ENCODE data around the gene TNFAIP8L2.

Gene TNFAIP8L2

DNA sequence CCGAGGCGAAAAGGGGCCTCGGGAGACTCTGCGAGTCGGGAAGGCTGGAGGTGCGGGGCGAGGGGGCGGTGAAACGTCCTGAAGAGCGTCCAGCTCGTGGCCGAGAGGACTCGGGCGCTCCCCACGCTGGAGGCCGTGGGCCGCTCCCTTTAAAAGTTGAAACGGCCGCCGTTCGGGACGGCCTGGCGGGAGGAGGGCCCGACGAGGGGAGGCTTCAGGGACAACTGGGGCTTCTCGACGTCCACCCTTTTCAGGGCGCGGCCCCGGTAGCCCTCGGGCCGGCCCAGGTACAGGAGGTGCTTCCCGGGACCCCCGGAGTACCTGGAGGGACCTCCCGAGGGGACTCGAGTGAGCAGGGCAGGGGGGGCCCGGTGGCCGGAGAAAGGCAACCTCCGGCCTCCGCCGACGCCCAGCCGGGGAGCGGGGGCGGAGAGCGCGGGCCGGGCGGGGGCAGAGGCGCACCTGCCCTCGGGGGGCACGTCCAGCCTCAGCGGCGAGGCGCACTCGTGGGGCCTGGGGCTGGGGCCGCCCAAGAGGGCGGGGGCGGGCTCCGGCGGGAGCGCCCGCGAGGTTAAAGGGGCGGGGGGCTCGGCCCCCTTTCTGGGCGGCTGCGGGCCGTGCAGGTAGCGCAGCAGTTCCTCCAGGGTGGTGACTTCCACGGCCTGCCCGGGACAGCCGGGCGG is 24.0 kb upstream of the TNFAIP8L2 start:
- no peak overlapping the region for H2BK120ac ChIP-seq (ENCODE audit: insufficient read depth, low read length, poor library complexity)
- no peak overlapping the region for H3K27ac ChIP-seq (ENCODE audit: low read depth, low read length)
- no peak overlapping the region for H3K4ac ChIP-seq (ENCODE audit: low read depth, low read length)
- H3K27me3 ChIP-seq (ENCODE audit: insufficient read depth, low read length), result peaks cover 22% of the 10 kb centered on the region
- H3K79me1 ChIP-seq (ENCODE audit: low read length), result peaks cover 2% of the 10 kb centered on the region
- H4K12ac ChIP-seq (ENCODE audit: low read depth, low read length), result no peak overlapping the region
- no peaks in the 10 kb centered on the region for H3K79me2 ChIP-seq (ENCODE audit: control insufficient read depth, insufficient read depth, low read length, poor library complexity)
- no peak overlapping the region for H3K14ac ChIP-seq (ENCODE audit: low read length)
- H3K9me3 ChIP-seq (ENCODE audit: insufficient read depth, low read depth, low read length), result peaks cover 7% of the 10 kb centered on the region
- no peak for DNase-seq
- H4K8ac ChIP-seq (ENCODE audit: low read depth, low read length), result peak overlapping the region; percentile 77
- peaks cover 0 to 3% of the 10 kb centered on the region in 2 experiments for H3K36me3 ChIP-seq (ENCODE audit: control insufficient read depth in 1 of 2, insufficient read depth in 2 of 2, low read length in 2 of 2)
- no CpG with 5 or more reads among the region's 74 CpGs for WGBS (ENCODE audit: extremely low coverage, insufficient coverage, insufficient read length)
- H2BK5ac ChIP-seq (ENCODE audit: low read depth, low read length, poor library complexity), result no peak overlapping the region
- no peak overlapping the region for H2AK5ac ChIP-seq (ENCODE audit: low read length)
- H4K91ac ChIP-seq (ENCODE audit: low read depth, low read length), result no peak overlapping the region
- H3K9ac ChIP-seq (ENCODE audit: low read length), result no peak overlapping the region
- peak overlapping the region; percentile 12 for H3K4me3 ChIP-seq (ENCODE audit: low read depth, low read length)
- H3K4me2 ChIP-seq (ENCODE audit: low read length), result peak overlapping the region; percentile 81
- peaks cover 10 to 17% of the 10 kb centered on the region in 2 experiments for H3K4me1 ChIP-seq (ENCODE audit: control insufficient read depth in 1 of 2, insufficient read depth in 2 of 2, low read length in 2 of 2)
- no peak overlapping the region for H2BK12ac ChIP-seq (ENCODE audit: low read length)
- peak overlapping the region; percentile 76 for H2AFZ ChIP-seq (ENCODE audit: insufficient read depth, low read length, poor library complexity)
- no peak overlapping the region for H3K23ac ChIP-seq (ENCODE audit: low read length)
- H3K18ac ChIP-seq (ENCODE audit: low read length), result no peak overlapping the region

DNA sequence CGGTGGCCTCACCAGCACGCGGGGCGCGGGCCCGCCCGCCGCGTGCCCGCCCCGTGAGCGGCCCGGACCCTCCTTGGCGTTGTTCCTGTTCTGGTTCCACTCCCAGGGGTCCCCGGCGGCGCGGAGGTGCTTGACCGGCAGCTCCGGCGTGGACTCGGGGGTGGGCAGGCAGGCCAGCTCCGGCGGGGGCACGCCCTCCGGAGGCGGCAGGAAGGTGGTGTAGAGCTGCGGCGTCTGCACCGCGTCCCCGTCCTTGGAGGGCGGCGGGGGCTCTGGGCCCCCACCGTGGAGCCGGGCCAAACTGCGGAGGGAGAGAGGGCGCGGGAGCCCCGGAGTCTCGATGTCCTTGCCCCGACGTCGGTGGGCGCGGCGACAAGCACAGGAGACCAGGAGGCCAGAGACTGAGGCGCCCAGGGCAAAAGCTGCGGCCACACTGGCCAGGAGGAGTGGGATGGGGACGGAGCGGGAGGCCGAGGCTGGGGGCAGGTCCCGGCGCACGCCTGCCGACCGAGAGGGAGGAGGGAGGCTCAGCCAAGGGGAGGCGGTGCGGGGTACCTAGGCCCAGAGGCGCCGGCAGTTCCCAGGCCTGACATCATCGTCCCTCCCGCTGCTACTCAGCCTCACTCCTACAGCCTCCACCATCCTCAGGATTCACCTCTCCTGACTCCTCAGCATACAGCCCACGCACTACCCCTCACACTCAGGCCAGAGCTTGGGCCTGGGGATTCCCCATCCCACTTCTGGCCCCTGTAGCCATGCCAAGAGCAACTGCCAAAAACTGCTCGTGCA is 23.2 kb upstream of the TNFAIP8L2 start:
- no peak for DNase-seq
- Histone ChIP-seq H2AK5ac (ENCODE audit: low read length) (no peak overlapping the region), H3K9ac (ENCODE audit: low read length) (no peak overlapping the region), H2AFZ (ENCODE audit: insufficient read depth, low read length, poor library complexity) (no peak overlapping the region), H3K79me2 (ENCODE audit: control insufficient read depth, insufficient read depth, low read length, poor library complexity) (no peaks in the 10 kb centered on the region), H3K4me2 (ENCODE audit: low read length) (peak overlapping the region; percentile 81), H2BK5ac (ENCODE audit: low read depth, low read length, poor library complexity) (no peak overlapping the region), H3K4me3 (ENCODE audit: low read depth, low read length) (no peak overlapping the region), H3K9me3 (ENCODE audit: insufficient read depth, low read depth, low read length) (peaks cover 7% of the 10 kb centered on the region), H3K27me3 (ENCODE audit: insufficient read depth, low read length) (peaks cover 22% of the 10 kb centered on the region), H4K91ac (ENCODE audit: low read depth, low read length) (no peak overlapping the region), H3K4me1 (ENCODE audit: control insufficient read depth in 1 of 2, insufficient read depth in 2 of 2, low read length in 2 of 2) (peaks cover 10 to 17% of the 10 kb centered on the region in 2 experiments), H3K14ac (ENCODE audit: low read length) (no peak overlapping the region), H4K8ac (ENCODE audit: low read depth, low read length) (no peak overlapping the region), H3K79me1 (ENCODE audit: low read length) (peaks cover 2% of the 10 kb centered on the region), H3K36me3 (ENCODE audit: control insufficient read depth in 1 of 2, insufficient read depth in 2 of 2, low read length in 2 of 2) (peaks cover 0 to 3% of the 10 kb centered on the region in 2 experiments), H4K12ac (ENCODE audit: low read depth, low read length) (no peak overlapping the region), H3K23ac (ENCODE audit: low read length) (no peak overlapping the region), H3K27ac (ENCODE audit: low read depth, low read length) (no peak overlapping the region), H2BK120ac (ENCODE audit: insufficient read depth, low read length, poor library complexity) (no peak overlapping the region), H3K18ac (ENCODE audit: low read length) (no peak overlapping the region), H2BK12ac (ENCODE audit: low read length) (no peak overlapping the region), H3K4ac (ENCODE audit: low read depth, low read length) (no peak overlapping the region)
- WGBS (ENCODE audit: extremely low coverage, insufficient coverage, insufficient read length), result no CpG with 5 or more reads among the region's 65 CpGs

DNA sequence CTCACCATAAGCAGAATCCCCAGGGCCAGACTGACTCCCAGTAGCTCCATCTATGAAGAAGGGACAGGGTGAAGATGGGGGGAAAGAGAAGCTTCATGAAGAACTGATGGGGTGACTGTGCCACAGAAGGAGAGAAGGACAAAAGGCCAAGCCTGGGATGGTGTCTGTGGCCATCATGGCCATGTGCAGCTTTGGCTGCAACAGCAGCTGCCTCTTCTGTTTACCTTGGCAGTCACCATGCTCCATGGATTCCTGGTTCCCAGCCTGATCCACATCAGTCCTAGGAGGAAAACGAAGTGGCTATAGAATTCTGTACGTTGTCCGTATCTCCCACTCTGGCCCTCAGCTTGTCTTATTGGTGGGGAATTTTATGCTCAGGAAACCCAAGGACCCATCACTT is 22.1 kb upstream of the TNFAIP8L2 start:
- Histone ChIP-seq H2AFZ (ENCODE audit: insufficient read depth, low read length, poor library complexity) (no peak overlapping the region), H4K91ac (ENCODE audit: low read depth, low read length) (no peak overlapping the region), H4K8ac (ENCODE audit: low read depth, low read length) (no peak overlapping the region), H3K18ac (ENCODE audit: low read length) (no peak overlapping the region), H2AK5ac (ENCODE audit: low read length) (no peak overlapping the region), H4K12ac (ENCODE audit: low read depth, low read length) (no peak overlapping the region), H3K4me2 (ENCODE audit: low read length) (no peak overlapping the region), H3K4me3 (ENCODE audit: low read depth, low read length) (no peak overlapping the region), H3K36me3 (ENCODE audit: control insufficient read depth in 1 of 2, insufficient read depth in 2 of 2, low read length in 2 of 2) (peaks cover 0 to 3% of the 10 kb centered on the region in 2 experiments), H3K79me1 (ENCODE audit: low read length) (peaks cover 2% of the 10 kb centered on the region), H3K27ac (ENCODE audit: low read depth, low read length) (no peak overlapping the region), H2BK120ac (ENCODE audit: insufficient read depth, low read length, poor library complexity) (no peak overlapping the region), H3K4me1 (ENCODE audit: control insufficient read depth in 1 of 2, insufficient read depth in 2 of 2, low read length in 2 of 2) (peaks cover 10 to 15% of the 10 kb centered on the region in 2 experiments), H3K4ac (ENCODE audit: low read depth, low read length) (no peak overlapping the region), H3K14ac (ENCODE audit: low read length) (no peak overlapping the region), H3K27me3 (ENCODE audit: insufficient read depth, low read length) (peaks cover 22% of the 10 kb centered on the region), H2BK5ac (ENCODE audit: low read depth, low read length, poor library complexity) (no peak overlapping the region), H3K9me3 (ENCODE audit: insufficient read depth, low read depth, low read length) (peaks cover 7% of the 10 kb centered on the region), H2BK12ac (ENCODE audit: low read length) (no peak overlapping the region), H3K9ac (ENCODE audit: low read length) (no peak overlapping the region), H3K79me2 (ENCODE audit: control insufficient read depth, insufficient read depth, low read length, poor library complexity) (no peaks in the 10 kb centered on the region), H3K23ac (ENCODE audit: low read length) (no peak overlapping the region)
- DNase-seq, result no peak
- no CpG with 5 or more reads among the region's 3 CpGs for WGBS (ENCODE audit: extremely low coverage, insufficient coverage, insufficient read length)

DNA sequence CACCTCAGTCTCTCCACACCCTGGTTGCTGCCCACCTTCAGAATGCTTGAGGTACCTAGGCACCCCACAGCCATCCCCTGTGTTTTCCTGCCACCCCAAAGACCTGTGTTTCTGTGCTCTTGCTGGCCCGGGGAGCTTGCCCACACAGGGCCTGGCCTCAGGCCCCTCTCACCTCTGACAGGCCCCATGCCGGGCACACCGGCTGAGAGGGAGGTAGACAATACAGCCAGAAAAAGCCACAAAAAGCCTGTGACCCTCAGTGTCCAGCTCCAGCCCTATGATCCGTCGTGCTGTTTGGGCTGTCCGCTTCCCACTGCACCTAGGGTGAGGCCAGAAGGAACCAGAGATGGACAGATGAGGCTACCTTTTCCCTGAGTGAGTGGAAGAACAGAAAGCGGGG is 21.5 kb upstream of the TNFAIP8L2 start:
- no peak overlapping the region for H4K12ac ChIP-seq (ENCODE audit: low read depth, low read length)

More for the DNA sequence above, 21.5 kb upstream of the TNFAIP8L2 start:
- H4K8ac ChIP-seq (ENCODE audit: low read depth, low read length), result no peak overlapping the region
- H2BK12ac ChIP-seq (ENCODE audit: low read length), result no peak overlapping the region
- no peak overlapping the region for H3K18ac ChIP-seq (ENCODE audit: low read length)
- H2AFZ ChIP-seq (ENCODE audit: insufficient read depth, low read length, poor library complexity), result no peak overlapping the region
- H2BK5ac ChIP-seq (ENCODE audit: low read depth, low read length, poor library complexity), result no peak overlapping the region
- H3K36me3 ChIP-seq (ENCODE audit: control insufficient read depth in 1 of 2, insufficient read depth in 2 of 2, low read length in 2 of 2), result peaks cover 0 to 3% of the 10 kb centered on the region in 2 experiments
- H3K9me3 ChIP-seq (ENCODE audit: insufficient read depth, low read depth, low read length), result peaks cover 7% of the 10 kb centered on the region
- H3K4me3 ChIP-seq (ENCODE audit: low read depth, low read length), result no peak overlapping the region
- H2AK5ac ChIP-seq (ENCODE audit: low read length), result no peak overlapping the region
- H2BK120ac ChIP-seq (ENCODE audit: insufficient read depth, low read length, poor library complexity), result no peak overlapping the region
- H3K4me2 ChIP-seq (ENCODE audit: low read length), result no peak overlapping the region
- no peak overlapping the region for H3K23ac ChIP-seq (ENCODE audit: low read length)
- no peaks in the 10 kb centered on the region for H3K79me2 ChIP-seq (ENCODE audit: control insufficient read depth, insufficient read depth, low read length, poor library complexity)
- H3K4ac ChIP-seq (ENCODE audit: low read depth, low read length), result no peak overlapping the region
- peaks cover 22% of the 10 kb centered on the region for H3K27me3 ChIP-seq (ENCODE audit: insufficient read depth, low read length)
- no CpG with 5 or more reads among the region's 7 CpGs for WGBS (ENCODE audit: extremely low coverage, insufficient coverage, insufficient read length)
- DNase-seq, result no peak
- H3K27ac ChIP-seq (ENCODE audit: low read depth, low read length), result no peak overlapping the region
- H3K4me1 ChIP-seq (ENCODE audit: control insufficient read depth in 1 of 2, insufficient read depth in 2 of 2, low read length in 2 of 2), result peaks cover 10 to 15% of the 10 kb centered on the region in 2 experiments
- peaks cover 2% of the 10 kb centered on the region for H3K79me1 ChIP-seq (ENCODE audit: low read length)
- H3K9ac ChIP-seq (ENCODE audit: low read length), result no peak overlapping the region
- H3K14ac ChIP-seq (ENCODE audit: low read length), result no peak overlapping the region
- no peak overlapping the region for H4K91ac ChIP-seq (ENCODE audit: low read depth, low read length)

All from trophoblast cell (in vitro differentiated cells and primary cell).